ENCODE results near the gene ESPNL.
"Not testable (repeated sequence)": the region's sequence is repeated elsewhere in the genome, so short reads cannot be mapped to it uniquely, and the experiment has no call there.

The ESPNL gene

GRCh38 chr2:238114851-238115660 lies 14.9 kb downstream of the ESPNL start:
- DNase-seq, result no peak

- not testable (repeated sequence) for DNase-seq
Observed at GRCh38 chr2:238115709-238116108, 15.6 kb downstream of the ESPNL start.

DNA sequence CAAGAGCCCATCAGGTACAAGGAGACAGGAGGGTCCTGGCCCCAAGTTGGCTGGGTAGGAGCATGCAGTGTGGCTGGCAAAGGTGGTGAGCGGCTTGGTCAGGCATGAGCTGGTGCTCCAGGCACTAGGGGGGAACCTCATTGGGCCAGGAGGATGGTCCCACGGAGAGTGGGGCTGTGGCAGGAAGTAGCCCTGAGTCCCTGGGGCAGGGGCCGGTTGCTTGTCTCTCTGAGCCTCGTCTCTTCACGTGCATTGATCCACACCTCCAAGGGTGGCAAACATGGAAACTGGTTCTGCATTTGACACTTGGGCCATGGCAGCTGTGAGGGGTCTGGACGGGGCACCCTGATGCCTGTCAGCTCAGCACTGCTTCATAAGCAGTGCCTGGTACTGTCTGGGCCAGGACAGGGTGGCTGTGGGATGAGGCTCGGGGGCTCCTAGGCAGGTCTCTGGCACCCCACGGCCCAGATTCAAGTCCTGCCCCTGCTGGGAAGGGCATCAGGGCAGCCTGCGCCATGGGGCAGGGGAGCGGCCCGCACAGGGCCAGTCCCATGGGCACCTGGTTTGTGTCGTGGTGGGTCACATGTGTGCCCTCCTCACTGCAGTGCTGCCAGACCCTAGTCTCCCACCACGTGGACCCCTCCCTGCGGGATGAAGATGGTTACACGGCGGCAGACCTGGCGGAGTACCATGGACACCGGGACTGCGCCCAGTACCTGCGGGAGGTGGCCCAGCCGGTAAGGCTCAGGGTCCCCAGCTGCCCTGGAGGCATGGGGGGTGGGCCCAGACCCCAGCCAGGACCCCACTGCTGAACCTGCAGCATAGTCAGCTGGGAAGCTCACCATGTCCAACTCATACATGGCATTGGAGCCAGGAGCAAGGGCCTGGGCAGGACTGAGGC lies 16.4 kb downstream of the ESPNL start:
- no peak for DNase-seq

DNA sequence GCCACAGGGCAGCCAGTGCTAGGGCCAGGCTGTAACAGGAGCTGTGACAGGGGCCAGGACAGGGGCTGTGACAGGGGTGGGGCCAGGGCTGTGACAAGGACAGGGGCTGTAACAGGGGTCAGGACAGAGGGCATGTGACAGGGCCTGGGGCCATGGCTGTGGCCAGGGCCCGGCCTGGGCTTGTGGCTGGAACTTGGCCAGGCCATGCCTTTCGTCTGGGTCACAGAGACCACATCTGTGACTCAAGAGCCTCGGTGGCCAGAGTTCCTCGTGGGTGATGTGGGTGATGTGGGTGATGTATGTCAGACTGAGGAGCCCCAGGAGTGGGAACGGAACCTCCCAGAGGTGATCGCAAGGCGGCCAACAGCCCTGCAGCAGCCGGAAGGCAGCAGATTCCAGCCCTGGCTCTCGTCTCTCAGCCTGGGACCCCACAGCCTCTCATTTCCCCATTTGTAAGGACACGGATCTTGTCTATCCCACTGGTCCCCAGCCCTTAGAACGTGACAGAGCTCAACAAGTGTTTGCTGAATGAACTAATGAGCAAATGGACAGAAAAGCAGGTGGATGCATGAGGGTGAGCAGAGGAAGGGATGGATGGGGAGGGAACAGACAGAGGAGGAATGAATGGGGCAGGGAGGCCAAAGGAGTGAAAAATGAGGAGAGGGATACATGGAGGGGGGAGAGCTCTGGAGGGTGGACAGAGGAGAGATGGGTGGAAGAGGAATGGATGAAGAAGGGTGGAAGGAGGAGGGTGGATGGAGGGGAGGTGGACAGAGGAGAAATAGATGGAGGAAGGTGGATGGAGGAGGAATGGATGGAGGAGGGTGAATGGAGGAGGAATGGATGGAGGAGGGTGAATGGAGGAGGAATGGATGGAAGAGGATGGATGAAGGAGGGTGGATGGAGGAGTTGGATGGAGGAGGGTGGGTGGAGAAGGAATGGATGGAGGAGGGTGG lies 17.3 kb downstream of the ESPNL start:
- DNase-seq, result no peak

- no peak for DNase-seq
Observed at GRCh38 chr2:238119756-238120462, 19.8 kb downstream of the ESPNL start.

- DNase-seq, result no peak
Observed at GRCh38 chr2:238120463-238121298, 20.5 kb downstream of the ESPNL start.

DNA sequence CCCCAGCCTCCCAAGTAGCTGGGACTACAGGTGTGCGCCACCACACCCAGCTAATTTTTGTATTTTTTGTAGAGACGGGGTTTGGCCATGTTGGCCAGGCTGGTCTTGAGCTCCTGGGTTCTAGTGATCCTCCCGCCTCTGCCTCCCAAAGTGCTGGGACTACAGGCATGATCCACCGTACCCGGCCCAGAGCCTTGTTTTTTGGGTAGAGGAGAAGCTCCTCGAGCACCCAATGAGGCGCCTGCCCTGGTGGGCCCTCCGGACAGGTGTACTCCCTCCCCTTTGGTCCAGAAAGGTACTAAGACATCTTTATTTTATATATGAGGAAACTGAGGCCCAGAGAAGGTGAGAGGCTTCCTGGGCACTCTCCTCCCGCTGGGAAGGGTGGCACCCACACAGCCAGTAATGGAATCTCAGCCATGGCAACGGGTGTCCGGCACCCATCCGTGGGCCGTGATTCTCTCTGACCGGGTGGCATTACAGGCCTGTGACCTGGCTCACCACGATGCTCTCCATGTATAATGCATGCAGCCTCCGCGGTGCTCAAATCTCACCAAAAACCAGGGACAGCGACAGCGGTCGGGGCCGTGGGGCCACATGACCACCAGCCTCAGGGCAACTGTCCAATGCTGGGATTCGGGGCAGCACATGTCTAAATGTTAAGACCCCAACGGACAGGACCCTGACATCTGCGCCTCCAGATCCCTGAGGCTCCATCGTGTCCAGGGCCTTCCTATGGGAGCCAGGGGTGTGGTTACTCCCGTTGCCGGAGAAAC lies 21.6 kb downstream of the ESPNL start:
- no peak for DNase-seq

- DNase-seq, result no peak
Observed at GRCh38 chr2:238122287-238123217, 22.4 kb downstream of the ESPNL start.

DNA sequence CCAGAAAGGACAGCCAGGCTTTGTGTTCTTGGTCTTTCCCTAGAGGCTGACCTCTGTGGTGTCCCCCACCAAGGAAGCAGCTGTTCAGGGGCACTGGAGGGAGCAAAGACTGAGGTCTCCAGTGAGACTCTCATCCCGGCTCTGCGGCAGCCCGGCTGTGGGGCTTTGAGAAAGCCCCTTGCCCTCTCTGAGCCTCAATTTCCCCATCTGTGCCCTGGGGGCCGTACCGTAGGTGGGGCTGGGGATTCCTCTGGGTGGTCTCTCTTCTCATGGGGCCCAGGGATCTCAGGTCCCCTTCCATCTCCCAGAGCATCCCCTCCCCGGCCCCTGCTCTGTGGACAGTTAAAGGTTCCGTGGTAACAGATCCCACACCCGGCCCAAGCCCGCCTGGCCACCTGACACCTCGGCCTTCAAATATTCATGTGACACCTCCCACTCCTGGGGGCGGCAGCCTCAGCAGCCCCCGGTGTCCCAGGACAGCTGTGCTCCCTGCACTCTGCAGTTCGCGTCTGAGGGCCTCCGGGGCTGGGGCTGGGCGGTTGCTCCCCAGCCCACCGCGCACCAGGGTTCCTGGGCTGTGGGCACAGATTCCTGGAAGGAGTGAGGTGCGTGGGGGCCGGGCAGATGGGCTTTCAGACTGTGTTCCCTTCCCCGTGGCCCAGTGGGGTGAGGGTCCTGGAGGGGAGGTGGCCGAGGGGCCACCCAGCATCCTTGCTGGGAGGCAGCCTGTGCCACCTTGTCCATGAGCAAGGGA lies 23.3 kb downstream of the ESPNL start:
- no peak for DNase-seq

DNA sequence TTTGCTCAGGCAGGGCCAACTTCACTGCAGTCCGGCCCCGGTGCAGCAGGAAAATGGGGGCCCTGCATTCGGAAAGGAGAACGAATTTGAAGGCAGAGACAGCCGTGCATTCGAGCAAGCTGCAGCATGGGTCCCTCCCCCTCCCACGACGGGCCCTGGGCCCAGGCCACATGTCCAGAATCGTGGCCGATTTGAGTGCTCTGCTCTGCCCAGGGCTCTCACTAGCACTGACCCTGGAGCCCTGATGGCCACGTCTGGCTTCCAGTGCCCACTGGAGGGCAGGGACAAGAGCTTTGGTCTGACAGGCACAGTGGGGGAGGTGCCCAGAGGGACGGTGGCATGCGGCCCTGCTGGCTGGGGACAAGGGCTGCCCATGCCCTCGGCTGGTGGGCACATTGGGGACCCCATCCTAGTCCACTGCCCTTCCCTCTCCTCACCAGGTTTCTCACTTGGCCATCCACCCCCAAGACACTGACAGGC lies 23.9 kb downstream of the ESPNL start:
- DNase-seq, result no peak

DNA sequence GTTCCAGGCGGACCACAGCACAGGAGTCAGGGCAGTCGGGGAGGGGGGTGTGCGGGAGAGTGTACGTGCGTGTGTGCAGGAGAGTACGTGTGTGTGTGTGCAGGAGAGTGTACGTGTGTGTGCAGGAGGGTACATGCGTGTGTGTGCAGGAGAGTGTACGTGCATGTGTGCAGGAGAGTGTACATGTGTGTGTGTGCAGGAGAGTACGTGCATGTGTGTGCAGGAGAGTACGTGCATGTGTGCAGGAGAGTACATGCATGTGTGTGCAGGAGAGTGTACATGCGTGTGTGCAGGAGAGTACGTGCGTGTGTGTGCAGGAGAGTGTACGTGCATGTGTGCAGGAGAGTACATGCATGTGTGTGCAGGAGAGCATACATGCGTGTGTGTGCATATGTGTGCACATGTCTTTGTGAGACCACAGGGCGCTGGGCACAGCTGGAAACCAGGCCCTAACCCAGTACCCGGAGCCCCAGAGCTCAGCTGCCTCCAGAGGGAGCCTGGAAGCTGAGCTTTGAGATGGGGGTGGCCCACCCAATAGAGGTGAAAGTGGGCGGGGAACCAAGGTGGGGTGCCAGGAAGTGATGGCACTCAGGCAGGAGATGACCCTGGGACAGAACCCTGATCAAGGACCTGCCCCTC lies 24.5 kb downstream of the ESPNL start:
- no peak for DNase-seq

DNA sequence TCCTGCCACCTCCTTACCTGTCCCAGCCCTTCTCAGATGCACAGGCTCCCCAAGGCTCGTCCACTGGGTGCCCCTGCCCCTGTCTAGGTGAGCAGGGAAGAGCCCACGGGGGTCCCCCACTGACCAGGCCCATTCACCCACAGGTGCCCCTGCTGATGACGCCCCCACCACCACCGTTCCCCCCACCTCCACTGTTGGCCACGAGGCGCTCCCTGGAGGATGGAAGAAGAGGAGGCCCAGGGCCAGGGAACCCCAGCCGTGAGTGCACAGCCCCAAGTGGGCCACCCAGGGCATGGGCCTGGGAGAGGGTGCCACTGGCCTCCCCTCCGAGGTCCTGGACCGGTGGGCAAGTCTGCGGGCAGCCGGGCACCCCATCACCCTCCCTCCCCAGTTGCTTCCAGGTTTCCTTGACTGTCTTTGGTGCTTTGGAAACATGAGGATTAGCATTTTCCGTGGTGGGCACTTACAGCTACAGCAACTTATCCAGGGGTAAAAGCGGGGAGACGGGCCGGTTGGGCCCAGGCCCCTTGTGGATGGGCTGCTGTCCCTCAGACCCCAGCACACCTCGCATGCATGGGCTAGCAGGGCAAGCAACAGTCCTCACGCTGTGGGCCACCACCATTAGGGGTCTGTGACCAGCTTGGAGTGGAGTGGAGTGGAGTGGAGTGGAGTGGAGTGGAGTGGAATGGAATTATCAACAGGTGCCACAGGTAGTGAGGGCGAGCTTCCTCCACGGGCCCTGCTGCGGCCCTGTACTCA lies 25.2 kb downstream of the ESPNL start:
- DNase-seq, result no peak

DNA sequence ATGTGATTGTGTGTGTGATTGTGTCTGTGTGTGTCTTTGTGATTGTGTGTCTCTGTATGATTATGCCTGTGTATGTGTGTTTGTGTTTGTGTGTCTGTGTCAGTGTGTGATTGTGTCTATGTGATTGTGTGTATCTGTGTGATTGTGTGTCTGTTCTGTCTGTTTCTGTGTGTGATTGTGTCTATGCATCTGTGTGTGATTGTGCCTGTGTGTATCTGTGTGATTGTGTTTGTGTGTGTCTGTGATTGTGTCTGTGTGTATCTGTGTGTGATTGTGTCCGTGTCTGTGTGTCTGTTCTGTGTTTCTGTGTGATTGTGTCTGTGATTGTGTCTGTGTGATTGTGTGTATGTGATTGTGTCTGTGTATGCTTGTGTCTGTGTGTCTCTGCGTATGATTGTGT lies 26.2 kb downstream of the ESPNL start:
- no peak for DNase-seq

- DNase-seq, result no peak
Observed at GRCh38 chr2:238126775-238127164, 26.6 kb downstream of the ESPNL start.

Data from anterior cingulate cortex (tissue), 58 donors.